MCF 10A (cell line): ENCODE results near the gene NDOR1. TPM values are rescaled to one million over a fixed set of nuclear protein-coding genes. Genes with fewer than 3 reads are reported as not detected.

Source experiments
- BruUV-seq: library from RNA; stranded (reverse); fragments of 400-500 nt; replicated peaks from 2 replicates; lab custom pipeline; 2021; lab: Mats Ljungman, UMichigan
- CTCF ChIA-PET: fragments of 300-600 bp; sonication (Branson Sonifier 250); formaldehyde crosslinking; extraction: SDS; loops from one replicate; lab custom pipeline; 2021; ENCODE audit warnings: antibody characterized with exemption, inconsistent platforms; lab: Yijun Ruan, JAX
- POLR2A ChIA-PET: fragments of 300-600, 350-650 bp; sonication (Branson Sonifier 250); formaldehyde crosslinking; extraction: SDS; loops from one replicate; lab custom pipeline; 2020; ENCODE audit warnings: antibody characterized with exemption, inconsistent platforms; lab: Yijun Ruan, JAX
- DNase-seq: peaks from one replicate; pipeline ENCODE4 v3.0.0-alpha.2; 2018; ENCODE audit not compliant: unreplicated experiment
- H3K27ac Mint-ChIP-seq: one replicate; pipeline ENCODE4 v1.8.0; 2022; ENCODE audit warnings: mild to moderate bottlenecking, low read depth, mixed read lengths; ENCODE audit not compliant: unreplicated experiment
- H3K27me3 Mint-ChIP-seq: one replicate; pipeline ENCODE4 v1.8.0; 2022; ENCODE audit warnings: mixed read lengths; ENCODE audit not compliant: insufficient read depth, unreplicated experiment
- H3K36me3 Mint-ChIP-seq: one replicate; pipeline ENCODE4 v1.8.0; 2022; ENCODE audit warnings: mild to moderate bottlenecking, moderate library complexity, mixed read lengths; ENCODE audit not compliant: insufficient read depth, unreplicated experiment
- H3K4me1 Mint-ChIP-seq: one replicate; pipeline ENCODE4 v1.8.0; 2022; ENCODE audit warnings: mixed read lengths; ENCODE audit not compliant: insufficient read depth, unreplicated experiment
- H3K4me3 Mint-ChIP-seq: one replicate; pipeline ENCODE4 v1.8.0; 2022; ENCODE audit warnings: mild to moderate bottlenecking, moderate library complexity, mixed read lengths; ENCODE audit not compliant: unreplicated experiment
- H3K9me3 Mint-ChIP-seq: one replicate; pipeline ENCODE4 v1.8.0; 2022; ENCODE audit warnings: mixed read lengths; ENCODE audit not compliant: unreplicated experiment
- CTCF ChIP-seq: fragments of 200-600 bp; IDR thresholded peaks from one replicate; pipeline ENCODE4 v1.8.0; 2022; ENCODE audit warnings: antibody characterized with exemption, mild to moderate bottlenecking; ENCODE audit not compliant: unreplicated experiment
- intact Hi-C: fragments of 100-400 bp; cut with micrococcal nuclease; formaldehyde crosslinking; loops from 2 replicates; pipeline ENCODE4 v1.14.1; 2022
- total RNA-seq: library from RNA; stranded (reverse); gene quantifications from 2 replicates; pipeline ENCODE4 v1.2.3, GENCODE V29; 2022

NDOR1 gene
- total RNA-seq, 1 experiment from 2014 or later, result 18.0 TPM

GRCh38 chr9:137168904-137169856 lies 36.3 kb upstream of the NDOR1 start:
- POLR2A ChIA-PET, result interaction anchor here (0.6 to 2.0 kb wide), 4 partner anchors 20 to 173 kb away, joined by 3 to 9 read pairs (median 5); partner anchors contain the start of gene SSNA1
- intact Hi-C loops, result no loop called here
- peak overlapping the region; percentile 53 for H3K4me3 Mint-ChIP-seq

GRCh38 chr9:137169896-137170358 lies 35.6 kb upstream of the NDOR1 start, which contains the start of gene LRRC26:
Gene LRRC26, minus strand, starts transcription at chr9:137170051. Its CDS starts 108 bp downstream, at chr9:137169943.
- ChIA-PET CTCF (no interaction called here), POLR2A (interaction anchor here (0.6 to 2.0 kb wide), 3 partner anchors 19 to 174 kb away, joined by 3 to 9 read pairs (median 7); partner anchors contain the start of gene SSNA1)
- TF ChIP-seq CTCF, result no peak
- intact Hi-C loops, result loop anchor here (10.0 kb wide), 1 partner anchor 55 kb away; the partner anchor contains the start of genes CYSRT1, RNF208 and RNF224
- H3K36me3 Mint-ChIP-seq, result no peaks in the 10 kb centered on the region
- no peak within 1 kb of the TSS for H3K27ac Mint-ChIP-seq
- H3K9me3 Mint-ChIP-seq, result no peaks in the 10 kb centered on the region
- peak within 1 kb of the TSS; percentile 53 for H3K4me3 Mint-ChIP-seq
- H3K4me1 Mint-ChIP-seq, result no peaks in the 10 kb centered on the region
- no TSS peak for BruUV-seq
- peaks cover 13% of the 10 kb centered on the region for H3K27me3 Mint-ChIP-seq
- DNase-seq, result no peak

More at GRCh38 chr9:137168904-137169856, 36.3 kb upstream of the NDOR1 start:
- no TSS peak for BruUV-seq
- DNase-seq, result peak; percentile 44
- TF ChIP-seq CTCF, result no peak
- Mint-ChIP-seq H3K27ac (no peak overlapping the region), H3K4me1 (no peaks in the 10 kb centered on the region), H3K9me3 (no peaks in the 10 kb centered on the region), H3K27me3 (peaks cover 13% of the 10 kb centered on the region), H3K36me3 (no peaks in the 10 kb centered on the region)
- CTCF ChIA-PET, result no interaction called here

GRCh38 chr9:137170486-137171148 lies 34.9 kb upstream of the NDOR1 start:
- no peak for DNase-seq
- H3K27ac Mint-ChIP-seq, result no peak overlapping the region
- TF ChIP-seq CTCF, result no peak
- H3K27me3 Mint-ChIP-seq, result peaks cover 13% of the 10 kb centered on the region
- POLR2A ChIA-PET, result interaction anchor here (0.7 to 2.0 kb wide), 3 partner anchors 18 to 41 kb away, joined by 3 to 9 read pairs (median 7); partner anchors contain the start of genes ANAPC2 and SSNA1
- H3K9me3 Mint-ChIP-seq, result no peaks in the 10 kb centered on the region
- H3K36me3 Mint-ChIP-seq, result no peaks in the 10 kb centered on the region
- H3K4me1 Mint-ChIP-seq, result no peaks in the 10 kb centered on the region
- intact Hi-C loops, result loop anchor here (10.0 kb wide), 1 partner anchor 54 kb away; the partner anchor contains the start of genes CYSRT1, RNF208 and RNF224
- no TSS peak for BruUV-seq
- no peak overlapping the region for H3K4me3 Mint-ChIP-seq
- CTCF ChIA-PET, result interaction anchor here (0.6 to 0.7 kb wide), 2 partner anchors 23 to 57 kb away, joined by 3 read pairs; partner anchors contain the start of gene RNF224
